ENCODE measurements around the gene SESN1. TPM values are rescaled to one million over a fixed set of nuclear protein-coding genes. Genes with fewer than 3 reads are reported as not detected.

SESN1 gene
- total and polyA plus RNA-seq, 9 of the 15 experiments (the other 6 are each of a cell fraction or from before 2014, with no cell fraction given) = 3.1 to 13.0 (median 7.4) TPM

GRCh38 chr6:109124219-109124618 lies 29.6 kb upstream of the SESN1 start:
- Histone ChIP-seq H3K36me3 (ENCODE audit: control insufficient read depth, insufficient read depth, low read length) (peaks cover 5% of the 10 kb centered on the region; the same call in 2 of the 3 replicates), H3K79me2 (ENCODE audit: control insufficient read depth, insufficient read depth, low read length) (peaks cover 67% of the 10 kb centered on the region), H3K4me1 (replicated peaks in 1 of 2; ENCODE audit: control insufficient read depth in 2 of 2, insufficient read depth in 2 of 2, low read length in 2 of 2) (peaks cover 4 to 5% of the 10 kb centered on the region in 2 experiments; a peak in 3 of 5 replicates), H3K27ac (ENCODE audit: extremely low read depth, low read depth, low read length) (no peak overlapping the region), H3K4me2 (ENCODE audit: insufficient read depth, low read length) (no peak overlapping the region), H3K27me3 (ENCODE audit: control insufficient read depth in 2 of 2, insufficient read depth in 2 of 2, low read length in 2 of 2) (no peaks in the 10 kb centered on the region), H2AFZ (ENCODE audit: low read depth, low read length) (no peak overlapping the region), H3K9me3 (replicated peaks; ENCODE audit: control insufficient read depth, insufficient read depth, low read depth, low read length) (no peaks in the 10 kb centered on the region), H4K20me1 (replicated peaks; ENCODE audit: control insufficient read depth, insufficient read depth, low read length) (no peaks in the 10 kb centered on the region), H3K4me3 (no peak overlapping the region), H3K9me1 (ENCODE audit: control insufficient read depth, insufficient read depth, low read length) (no peaks in the 10 kb centered on the region), H3K9ac (ENCODE audit: insufficient read depth in 1 of 2, low read depth in 2 of 2, low read length in 2 of 2) (no peak overlapping the region)
- DNase-seq (ENCODE audit: extremely low read depth in 1 of 4, low spot score in 3 of 4) (no peak), FAIRE-seq (no peak), ATAC-seq (no peak)
- CTCF ChIA-PET (ENCODE audit: low intra/inter-chr PET ratio) = no interaction called here
- BruUV-seq (replicated peaks) = no TSS peak
- 75% methylated on average over 2 of the region's 2 CpGs for WGBS (ENCODE audit: insufficient coverage, low coverage, missing lambda C conversion rate)
- intact Hi-C loops (cut with micrococcal nuclease) = no loop called here
- TF ChIP-seq, protein P1, sequence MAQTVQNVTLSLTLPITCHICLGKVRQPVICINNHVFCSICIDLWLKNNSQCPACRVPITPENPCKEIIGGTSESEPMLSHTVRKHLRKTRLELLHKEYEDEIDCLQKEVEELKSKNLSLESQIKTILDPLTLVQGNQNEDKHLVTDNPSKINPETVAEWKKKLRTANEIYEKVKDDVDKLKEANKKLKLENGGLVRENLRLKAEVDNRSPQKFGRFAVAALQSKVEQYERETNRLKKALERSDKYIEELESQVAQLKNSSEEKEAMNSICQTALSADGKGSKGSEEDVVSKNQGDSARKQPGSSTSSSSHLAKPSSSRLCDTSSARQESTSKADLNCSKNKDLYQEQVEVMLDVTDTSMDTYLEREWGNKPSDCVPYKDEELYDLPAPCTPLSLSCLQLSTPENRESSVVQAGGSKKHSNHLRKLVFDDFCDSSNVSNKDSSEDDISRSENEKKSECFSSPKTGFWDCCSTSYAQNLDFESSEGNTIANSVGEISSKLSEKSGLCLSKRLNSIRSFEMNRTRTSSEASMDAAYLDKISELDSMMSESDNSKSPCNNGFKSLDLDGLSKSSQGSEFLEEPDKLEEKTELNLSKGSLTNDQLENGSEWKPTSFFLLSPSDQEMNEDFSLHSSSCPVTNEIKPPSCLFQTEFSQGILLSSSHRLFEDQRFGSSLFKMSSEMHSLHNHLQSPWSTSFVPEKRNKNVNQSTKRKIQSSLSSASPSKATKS (CRISPR knock-in tag; IDR thresholded peaks at IDR 0.05) = no peak
- TF ChIP-seq ELF2 (CRISPR knock-in tag; IDR thresholded peaks at IDR 0.05) (no peak), ATF7 (IDR thresholded peaks at IDR 0.05) (no peak), MAFF (IDR thresholded peaks at IDR 0.05; ENCODE audit: low read length) (peak; percentile 21; the same call in 1 of the 2 replicates), CBFA2T3 (IDR thresholded peaks at IDR 0.05) (no peak), ZBED1 (IDR thresholded peaks at IDR 0.05) (no peak), ZNF165 (CRISPR knock-in tag; IDR thresholded peaks at IDR 0.05; ENCODE audit: borderline replicate concordance) (no peak), FUS (optimal IDR thresholded peaks at IDR 0.05; ENCODE audit: low read depth, low read length) (no peak), ZNF780A (CRISPR knock-in tag; IDR thresholded peaks at IDR 0.05) (no peak), ZNF316 (IDR thresholded peaks at IDR 0.05) (peak; percentile 50)
- in situ Hi-C loops (cut with MboI) = no loop called here
- POLR2A ChIA-PET = no interaction called here
